HepG2 (cell line): ENCODE data around the gene CASP5. TPM values are rescaled to one million over a fixed set of nuclear protein-coding genes. Genes with fewer than 3 reads are reported as not detected.

ENCODE experiments used
- ARHGAP35 ChIP-seq: sonication (generic); formaldehyde crosslinking; IDR thresholded peaks from 2 replicates; pipeline ENCODE4 v1.9.0; 2022; ENCODE audit warnings: mild to moderate bottlenecking, inconsistent platforms, moderate library complexity, missing genetic modification reagents, borderline replicate concordance
- ATF7-NPFF ChIP-seq: sonication (generic); formaldehyde crosslinking; IDR thresholded peaks from 2 replicates; pipeline ENCODE4 v1.8.1; 2023; ENCODE audit warnings: mild to moderate bottlenecking, low read depth, missing genetic modification reagents, moderate library complexity
- ELF3 ChIP-seq: IDR thresholded peaks from 2 replicates; pipeline ENCODE4 v1.6.1; 2016; ENCODE audit warnings: missing genetic modification reagents, missing compliant biosample characterization
- GABPA ChIP-seq, 2 experiments: IDR thresholded peaks; 2 replicates each; pipeline ENCODE4 v1.6.1; 2011 to 2016; ENCODE audit warnings: low read depth in 2 of 2, low read length in 1 of 2, missing biosample characterization in 1 of 2, missing genetic modification characterization in 1 of 2
- GLI4 ChIP-seq: sonication (generic); formaldehyde crosslinking; IDR thresholded peaks from 2 replicates; pipeline ENCODE4 v1.5.1; 2020; ENCODE audit warnings: missing genetic modification reagents, mild to moderate bottlenecking, moderate library complexity, borderline replicate concordance
- MIER3 ChIP-seq: IDR thresholded peaks from 2 replicates; pipeline ENCODE4 v1.6.1; 2016; ENCODE audit warnings: missing compliant biosample characterization, borderline replicate concordance
- NCOA1 ChIP-seq: sonication (generic); formaldehyde crosslinking; IDR thresholded peaks from 2 replicates; pipeline ENCODE4 v1.9.0; 2021; ENCODE audit warnings: missing genetic modification reagents
- NFE2L2 ChIP-seq: fragments of 150-350 bp; IDR thresholded peaks from 2 replicates; pipeline ENCODE4 v1.6.1; 2014; ENCODE audit warnings: low read length
- PHF20 ChIP-seq: sonication (generic); formaldehyde crosslinking; IDR thresholded peaks from 2 replicates; pipeline ENCODE4 v1.5.0; 2020; ENCODE audit warnings: mild to moderate bottlenecking, missing genetic modification reagents
- PHF21A ChIP-seq: sonication (generic); formaldehyde crosslinking; IDR thresholded peaks from 2 replicates; pipeline ENCODE4 v1.5.0; 2020; ENCODE audit warnings: mild to moderate bottlenecking, missing genetic modification reagents
- PHF8 ChIP-seq: sonication (generic); formaldehyde crosslinking; IDR thresholded peaks from 2 replicates; pipeline ENCODE4 v1.5.0; 2020; ENCODE audit warnings: missing genetic modification reagents
- RFX5 ChIP-seq: IDR thresholded peaks from 2 replicates; pipeline ENCODE4 v1.6.1; 2011; ENCODE audit warnings: low read depth, low read length, improper control_type of control experiment
- ZFP1 ChIP-seq: IDR thresholded peaks from 2 replicates; pipeline ENCODE4 v1.6.1; 2016
- ZFP90 ChIP-seq: sonication (generic); formaldehyde crosslinking; IDR thresholded peaks from 2 replicates; pipeline ENCODE4 v1.8.0; 2022; ENCODE audit warnings: missing genetic modification reagents, mild to moderate bottlenecking, inconsistent platforms, borderline replicate concordance
- ZNF253 ChIP-seq: sonication (generic); formaldehyde crosslinking; IDR thresholded peaks from 2 replicates; pipeline ENCODE4 v1.8.0; 2022; ENCODE audit warnings: mild to moderate bottlenecking, missing genetic modification reagents, borderline replicate concordance
- ZNF382 ChIP-seq: sonication (generic); formaldehyde crosslinking; IDR thresholded peaks from 2 replicates; pipeline ENCODE4 v1.5.0; 2020; ENCODE audit warnings: missing genetic modification reagents, mild to moderate bottlenecking, borderline replicate concordance
- ZNF709 ChIP-seq: sonication (generic); formaldehyde crosslinking; IDR thresholded peaks from 2 replicates; pipeline ENCODE4 v1.5.0; 2020; ENCODE audit warnings: mild to moderate bottlenecking, missing genetic modification reagents
- ZNF75D ChIP-seq: sonication (generic); formaldehyde crosslinking; IDR thresholded peaks from 2 replicates; pipeline ENCODE4 v1.8.1; 2023; ENCODE audit warnings: missing genetic modification reagents, mild to moderate bottlenecking, borderline replicate concordance
- ZZZ3 ChIP-seq: sonication (generic); formaldehyde crosslinking; IDR thresholded peaks from 2 replicates; pipeline ENCODE4 v1.4.0; 2020; ENCODE audit warnings: missing genetic modification reagents, mild to moderate bottlenecking, borderline replicate concordance
- polyA plus RNA-seq, 8 experiments: library from polyadenylated mRNA; depleted of rRNA in 3 of 8; stranded (reverse) in 7 of 8; unstranded in 1 of 8; fragments of >200 nt; fragmentation: Illumina TruSeq in 4 of 8; extraction: Trizol in 4 of 8; gene quantifications; 2 replicates each; pipeline versions ENCODE4 v1.2.1 to v1.2.3, GENCODE V29; 2011 to 2016; ENCODE audit warnings: low read depth in 4 of 8, missing spikeins in 1 of 8, mixed read lengths in 1 of 8; ENCODE audit not compliant: insufficient read depth in 1 of 8
- total RNA-seq, 5 experiments: library from RNA; depleted of rRNA; stranded (reverse); fragments of >200 nt; fragmentation: Illumina TruSeq; extraction: Trizol; gene quantifications; 2 replicates each; pipeline ENCODE4 v1.2.3, GENCODE V29; 2016; ENCODE audit warnings: low read depth in 1 of 5
- TF ChIP-seq, protein P1 (sequence below): sonication (generic); formaldehyde crosslinking; IDR thresholded peaks from 2 replicates; pipeline ENCODE4 v1.5.0; 2020; ENCODE audit warnings: mild to moderate bottlenecking, missing genetic modification reagents
- TF ChIP-seq, protein P2 (sequence below): sonication (generic); formaldehyde crosslinking; IDR thresholded peaks from 2 replicates; pipeline ENCODE4 v1.4.0; 2020; ENCODE audit warnings: missing genetic modification reagents
- TF ChIP-seq, protein P3 (sequence below): sonication (generic); formaldehyde crosslinking; IDR thresholded peaks from 2 replicates; pipeline ENCODE4 v1.4.0; 2020; ENCODE audit warnings: missing genetic modification reagents, mild to moderate bottlenecking, borderline replicate concordance
- TF ChIP-seq, protein P4 (sequence below): sonication (generic); formaldehyde crosslinking; IDR thresholded peaks from 2 replicates; pipeline ENCODE4 v1.4.0; 2020; ENCODE audit warnings: missing genetic modification reagents, borderline replicate concordance

The CASP5 gene
- total and polyA plus RNA-seq, 2 of the 13 experiments (the other 11 are each of a cell fraction or from before 2014, with no cell fraction given), result not detected

DNA sequence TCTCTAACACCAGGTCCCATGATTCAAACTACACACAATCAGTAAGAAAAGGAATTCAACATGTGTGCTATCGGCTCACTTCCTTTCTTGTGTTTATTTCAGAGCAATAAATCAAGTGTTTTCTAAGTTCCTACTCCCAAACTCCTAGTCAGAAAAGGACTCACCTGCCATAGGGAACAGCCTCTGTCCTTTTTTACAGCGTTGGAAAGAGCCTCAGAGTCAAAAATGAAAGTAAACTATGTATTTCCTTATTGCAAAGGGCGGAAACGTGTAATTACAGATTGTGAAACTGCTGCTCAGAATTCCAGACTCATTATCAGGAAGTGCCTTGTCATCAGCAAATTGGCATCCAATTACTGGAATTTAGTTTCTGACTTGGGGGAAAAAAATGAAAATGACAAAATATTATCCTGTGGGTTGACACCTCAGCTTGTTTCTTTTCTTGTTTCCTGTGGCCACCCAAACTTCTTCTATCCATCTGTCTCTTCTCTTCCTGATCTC is 54.6 kb downstream of the CASP5 start, which contains the start of gene CASP4 (continued):
- TF ChIP-seq ZZZ3 (CRISPR knock-in tag) (no peak), GLI4 (CRISPR knock-in tag) (no peak), ARHGAP35 (CRISPR knock-in tag) (no peak), ZNF382 (no peak), ZFP1 (CRISPR knock-in tag) (0 out of 2 replicates have a peak, but pooled peaks have one; percentile 15), ZNF709 (CRISPR knock-in tag) (no peak), ELF3 (CRISPR knock-in tag) (peak; percentile 80), ZNF253 (CRISPR knock-in tag) (no peak), ZNF75D (CRISPR knock-in tag) (no peak), NFE2L2 (no peak), MIER3 (CRISPR knock-in tag) (no peak), PHF20 (CRISPR knock-in tag) (peak; percentile 12; the same call in 1 of the 2 replicates), NCOA1 (CRISPR knock-in tag) (no peak), PHF21A (CRISPR knock-in tag) (no peak), GABPA (IDR thresholded peaks at IDR 0.05; ENCODE audit: low read depth, low read length) (no peak), GABPA (CRISPR knock-in tag; IDR thresholded peaks at IDR 0.05; ENCODE audit: low read depth) (peak; percentile 60), PHF8 (no peak), ATF7-NPFF (CRISPR knock-in tag) (no peak), ZFP90 (no peak), RFX5 (no peak)
- TF ChIP-seq, protein P1, sequence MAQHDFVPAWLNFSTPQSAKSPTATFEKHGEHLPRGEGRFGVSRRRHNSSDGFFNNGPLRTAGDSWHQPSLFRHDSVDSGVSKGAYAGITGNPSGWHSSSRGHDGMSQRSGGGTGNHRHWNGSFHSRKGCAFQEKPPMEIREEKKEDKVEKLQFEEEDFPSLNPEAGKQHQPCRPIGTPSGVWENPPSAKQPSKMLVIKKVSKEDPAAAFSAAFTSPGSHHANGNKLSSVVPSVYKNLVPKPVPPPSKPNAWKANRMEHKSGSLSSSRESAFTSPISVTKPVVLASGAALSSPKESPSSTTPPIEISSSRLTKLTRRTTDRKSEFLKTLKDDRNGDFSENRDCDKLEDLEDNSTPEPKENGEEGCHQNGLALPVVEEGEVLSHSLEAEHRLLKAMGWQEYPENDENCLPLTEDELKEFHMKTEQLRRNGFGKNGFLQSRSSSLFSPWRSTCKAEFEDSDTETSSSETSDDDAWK (CRISPR knock-in tag), result no peak
- TF ChIP-seq, protein P2, sequence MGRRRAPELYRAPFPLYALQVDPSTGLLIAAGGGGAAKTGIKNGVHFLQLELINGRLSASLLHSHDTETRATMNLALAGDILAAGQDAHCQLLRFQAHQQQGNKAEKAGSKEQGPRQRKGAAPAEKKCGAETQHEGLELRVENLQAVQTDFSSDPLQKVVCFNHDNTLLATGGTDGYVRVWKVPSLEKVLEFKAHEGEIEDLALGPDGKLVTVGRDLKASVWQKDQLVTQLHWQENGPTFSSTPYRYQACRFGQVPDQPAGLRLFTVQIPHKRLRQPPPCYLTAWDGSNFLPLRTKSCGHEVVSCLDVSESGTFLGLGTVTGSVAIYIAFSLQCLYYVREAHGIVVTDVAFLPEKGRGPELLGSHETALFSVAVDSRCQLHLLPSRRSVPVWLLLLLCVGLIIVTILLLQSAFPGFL (CRISPR knock-in tag), result no peak
- TF ChIP-seq, protein P3, sequence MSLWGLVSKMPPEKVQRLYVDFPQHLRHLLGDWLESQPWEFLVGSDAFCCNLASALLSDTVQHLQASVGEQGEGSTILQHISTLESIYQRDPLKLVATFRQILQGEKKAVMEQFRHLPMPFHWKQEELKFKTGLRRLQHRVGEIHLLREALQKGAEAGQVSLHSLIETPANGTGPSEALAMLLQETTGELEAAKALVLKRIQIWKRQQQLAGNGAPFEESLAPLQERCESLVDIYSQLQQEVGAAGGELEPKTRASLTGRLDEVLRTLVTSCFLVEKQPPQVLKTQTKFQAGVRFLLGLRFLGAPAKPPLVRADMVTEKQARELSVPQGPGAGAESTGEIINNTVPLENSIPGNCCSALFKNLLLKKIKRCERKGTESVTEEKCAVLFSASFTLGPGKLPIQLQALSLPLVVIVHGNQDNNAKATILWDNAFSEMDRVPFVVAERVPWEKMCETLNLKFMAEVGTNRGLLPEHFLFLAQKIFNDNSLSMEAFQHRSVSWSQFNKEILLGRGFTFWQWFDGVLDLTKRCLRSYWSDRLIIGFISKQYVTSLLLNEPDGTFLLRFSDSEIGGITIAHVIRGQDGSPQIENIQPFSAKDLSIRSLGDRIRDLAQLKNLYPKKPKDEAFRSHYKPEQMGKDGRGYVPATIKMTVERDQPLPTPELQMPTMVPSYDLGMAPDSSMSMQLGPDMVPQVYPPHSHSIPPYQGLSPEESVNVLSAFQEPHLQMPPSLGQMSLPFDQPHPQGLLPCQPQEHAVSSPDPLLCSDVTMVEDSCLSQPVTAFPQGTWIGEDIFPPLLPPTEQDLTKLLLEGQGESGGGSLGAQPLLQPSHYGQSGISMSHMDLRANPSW, result no peak
- TF ChIP-seq, protein P4, sequence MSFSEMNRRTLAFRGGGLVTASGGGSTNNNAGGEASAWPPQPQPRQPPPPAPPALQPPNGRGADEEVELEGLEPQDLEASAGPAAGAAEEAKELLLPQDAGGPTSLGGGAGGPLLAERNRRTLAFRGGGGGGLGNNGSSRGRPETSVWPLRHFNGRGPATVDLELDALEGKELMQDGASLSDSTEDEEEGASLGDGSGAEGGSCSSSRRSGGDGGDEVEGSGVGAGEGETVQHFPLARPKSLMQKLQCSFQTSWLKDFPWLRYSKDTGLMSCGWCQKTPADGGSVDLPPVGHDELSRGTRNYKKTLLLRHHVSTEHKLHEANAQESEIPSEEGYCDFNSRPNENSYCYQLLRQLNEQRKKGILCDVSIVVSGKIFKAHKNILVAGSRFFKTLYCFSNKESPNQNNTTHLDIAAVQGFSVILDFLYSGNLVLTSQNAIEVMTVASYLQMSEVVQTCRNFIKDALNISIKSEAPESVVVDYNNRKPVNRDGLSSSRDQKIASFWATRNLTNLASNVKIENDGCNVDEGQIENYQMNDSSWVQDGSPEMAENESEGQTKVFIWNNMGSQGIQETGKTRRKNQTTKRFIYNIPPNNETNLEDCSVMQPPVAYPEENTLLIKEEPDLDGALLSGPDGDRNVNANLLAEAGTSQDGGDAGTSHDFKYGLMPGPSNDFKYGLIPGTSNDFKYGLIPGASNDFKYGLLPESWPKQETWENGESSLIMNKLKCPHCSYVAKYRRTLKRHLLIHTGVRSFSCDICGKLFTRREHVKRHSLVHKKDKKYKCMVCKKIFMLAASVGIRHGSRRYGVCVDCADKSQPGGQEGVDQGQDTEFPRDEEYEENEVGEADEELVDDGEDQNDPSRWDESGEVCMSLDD (CRISPR knock-in tag), result no peak
